Mesodermal cell (in vitro differentiated cells): Measurements from ENCODE around the gene DAZAP2. TPM values are rescaled to one million over a fixed set of nuclear protein-coding genes. Genes with fewer than 3 reads are reported as not detected.

ENCODE experiments used
- H3K27ac ChIP-seq: 2 replicates; pipeline ENCODE4 v1.7.0; 2013; ENCODE audit warnings: mild to moderate bottlenecking, low read depth, low read length, moderate library complexity; ENCODE audit not compliant: severe bottlenecking
- H3K36me3 ChIP-seq: 2 replicates; pipeline ENCODE4 v1.7.1; 2013; ENCODE audit warnings: mild to moderate bottlenecking, low read length, moderate library complexity; ENCODE audit not compliant: control insufficient read depth, insufficient read depth
- H3K4me1 ChIP-seq: one replicate; pipeline ENCODE4 v1.7.1; 2013; ENCODE audit warnings: mild to moderate bottlenecking, low read length; ENCODE audit not compliant: insufficient read depth, control insufficient read depth, poor library complexity, severe bottlenecking
- H3K4me3 ChIP-seq: 2 replicates; pipeline ENCODE4 v1.7.0; 2013; ENCODE audit warnings: low read length, control low read depth, mild to moderate bottlenecking; ENCODE audit not compliant: insufficient read depth, poor library complexity, severe bottlenecking; ENCODE audit errors: extremely low read depth
- H3K9me3 ChIP-seq: 2 replicates; pipeline ENCODE4 v1.7.1; 2013; ENCODE audit warnings: mild to moderate bottlenecking, low read length, moderate library complexity; ENCODE audit not compliant: control insufficient read depth
- WGBS, 2 experiments: methylation state at CpG; one replicate each; pipeline ENCODE4 v1.1.5; 2013; ENCODE audit warnings: missing lambda C conversion rate in 2 of 2; ENCODE audit not compliant: insufficient coverage in 2 of 2; 5-methylcytosine and 5-hydroxymethylcytosine counted together
- polyA plus RNA-seq, 2 experiments: library from polyadenylated mRNA; stranded (reverse); fragments of 50-300 nt; gene quantifications; one replicate each; pipeline ENCODE4 v1.2.3, GENCODE V29; 2013

The DAZAP2 gene, protein sequence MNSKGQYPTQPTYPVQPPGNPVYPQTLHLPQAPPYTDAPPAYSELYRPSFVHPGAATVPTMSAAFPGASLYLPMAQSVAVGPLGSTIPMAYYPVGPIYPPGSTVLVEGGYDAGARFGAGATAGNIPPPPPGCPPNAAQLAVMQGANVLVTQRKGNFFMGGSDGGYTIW
- 128 TPM for polyA plus RNA-seq (2013, experiment 1 of 2)
- 107 TPM for polyA plus RNA-seq (2013, experiment 2 of 2)

DNA sequence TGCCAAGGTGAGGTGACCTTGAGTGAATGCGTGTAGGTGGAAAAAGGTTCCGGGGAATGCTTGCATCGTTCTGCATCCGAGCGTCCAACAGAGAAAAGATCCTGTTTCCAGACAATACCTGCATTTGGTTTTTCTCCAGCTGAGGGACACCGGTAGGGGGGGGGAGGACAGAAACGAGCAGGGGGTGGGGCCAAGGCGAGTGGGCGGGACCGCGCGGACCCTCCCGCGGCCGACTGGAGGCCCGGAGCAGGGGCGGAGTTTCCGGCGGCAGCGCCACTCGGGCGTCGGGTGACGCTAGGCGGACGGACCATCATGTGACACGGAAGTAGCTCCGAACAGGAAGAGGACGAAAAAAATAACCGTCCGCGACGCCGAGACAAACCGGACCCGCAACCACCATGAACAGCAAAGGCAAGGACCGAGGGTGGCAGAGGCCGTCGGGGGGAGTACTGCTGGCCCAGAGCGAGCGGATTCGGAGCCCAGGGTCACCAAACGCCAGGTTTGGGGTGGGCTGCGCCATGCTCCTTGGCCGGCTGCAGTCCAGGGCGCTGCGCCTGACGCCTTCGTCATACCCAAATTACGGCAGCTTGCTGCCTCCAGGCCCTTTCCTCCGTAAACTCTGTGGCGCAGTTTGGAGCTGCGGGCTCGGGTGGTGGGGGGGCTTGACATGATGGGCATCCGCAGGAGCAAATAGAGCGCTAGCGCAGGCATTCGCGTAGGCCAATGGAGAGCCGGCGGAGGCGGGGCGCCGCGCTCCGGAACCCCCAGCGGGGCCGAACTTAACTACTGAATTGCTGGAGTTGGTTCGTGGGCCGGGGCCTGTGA is at the start of gene DAZAP2:
Gene DAZAP2 (plus strand): TSS at position 317 of the 825 bp plus-strand sequence. CDS start 82 bp downstream, at position 399.
- Histone ChIP-seq H3K36me3 (peaks cover 36% of the 10 kb centered on the region), H3K4me3 (peak within 1 kb of the TSS; percentile 83), H3K9me3 (no peaks in the 10 kb centered on the region), H3K27ac (peak within 1 kb of the TSS; percentile 98), H3K4me1 (peaks cover 3% of the 10 kb centered on the region)
- WGBS, 2 experiments: 0 to 1% methylated on average over 63 to 64 of the region's 70 CpGs

DNA sequence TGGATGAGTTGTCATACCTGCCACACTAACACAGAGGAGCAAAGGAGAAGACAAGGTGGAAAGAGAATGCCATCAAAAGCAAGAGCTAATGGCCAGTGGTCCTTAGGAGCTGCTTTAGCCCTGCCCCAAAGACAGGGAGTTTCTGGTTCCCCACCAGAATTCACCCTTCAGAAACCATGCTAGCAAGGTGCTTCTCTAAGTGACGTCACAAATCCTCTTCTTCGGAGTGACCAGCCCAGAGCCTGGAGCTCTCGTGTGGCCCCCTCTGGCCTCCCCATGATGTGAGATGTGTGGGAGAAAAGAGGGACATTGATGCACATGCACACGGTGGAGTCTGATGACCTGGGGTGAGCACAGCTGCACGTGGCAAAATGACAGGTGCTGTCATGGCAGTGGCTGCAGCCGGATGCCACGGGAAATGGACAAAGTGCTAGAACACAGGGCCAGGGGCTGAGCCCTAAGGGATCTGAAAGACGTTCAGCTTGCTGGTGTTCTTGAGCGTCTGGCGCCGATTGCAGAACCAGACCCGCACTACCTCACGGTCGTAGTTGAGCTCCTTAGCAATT is 48.8 kb upstream of the DAZAP2 start:
- H3K4me3 ChIP-seq: no peak overlapping the region
- H3K27ac ChIP-seq: no peak overlapping the region
- H3K9me3 ChIP-seq: no peaks in the 10 kb centered on the region
- H3K36me3 ChIP-seq: no peaks in the 10 kb centered on the region
- 90 to 95% methylated on average over 14 of the region's 14 CpGs for WGBS, 2 experiments
- no peaks in the 10 kb centered on the region for H3K4me1 ChIP-seq

DNA sequence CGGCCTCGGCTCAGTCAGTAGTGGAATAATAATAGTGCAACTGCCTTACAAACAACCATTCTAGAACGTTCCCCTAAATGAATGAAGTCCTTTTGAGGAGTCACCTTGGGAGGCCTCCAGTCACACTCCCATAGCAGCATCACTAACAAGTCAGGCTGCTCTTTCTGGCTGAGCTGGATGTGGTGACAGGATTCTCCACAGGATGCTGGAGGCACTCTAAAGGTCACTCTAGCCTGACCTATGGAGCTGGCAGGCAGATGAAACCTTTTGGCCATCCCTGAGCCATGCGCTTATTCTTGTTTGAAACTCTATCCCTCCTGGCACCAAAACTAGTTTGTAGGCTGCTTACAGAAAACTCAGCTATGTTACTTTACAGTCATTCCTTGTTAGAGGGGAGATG is 47.8 kb upstream of the DAZAP2 start:
- Histone ChIP-seq H3K4me1 (no peaks in the 10 kb centered on the region), H3K27ac (no peak overlapping the region), H3K36me3 (no peaks in the 10 kb centered on the region), H3K9me3 (no peaks in the 10 kb centered on the region), H3K4me3 (no peak overlapping the region)
- 94 to 100% methylated on average over 1 to 3 of the region's 4 CpGs for WGBS, 2 experiments

DNA sequence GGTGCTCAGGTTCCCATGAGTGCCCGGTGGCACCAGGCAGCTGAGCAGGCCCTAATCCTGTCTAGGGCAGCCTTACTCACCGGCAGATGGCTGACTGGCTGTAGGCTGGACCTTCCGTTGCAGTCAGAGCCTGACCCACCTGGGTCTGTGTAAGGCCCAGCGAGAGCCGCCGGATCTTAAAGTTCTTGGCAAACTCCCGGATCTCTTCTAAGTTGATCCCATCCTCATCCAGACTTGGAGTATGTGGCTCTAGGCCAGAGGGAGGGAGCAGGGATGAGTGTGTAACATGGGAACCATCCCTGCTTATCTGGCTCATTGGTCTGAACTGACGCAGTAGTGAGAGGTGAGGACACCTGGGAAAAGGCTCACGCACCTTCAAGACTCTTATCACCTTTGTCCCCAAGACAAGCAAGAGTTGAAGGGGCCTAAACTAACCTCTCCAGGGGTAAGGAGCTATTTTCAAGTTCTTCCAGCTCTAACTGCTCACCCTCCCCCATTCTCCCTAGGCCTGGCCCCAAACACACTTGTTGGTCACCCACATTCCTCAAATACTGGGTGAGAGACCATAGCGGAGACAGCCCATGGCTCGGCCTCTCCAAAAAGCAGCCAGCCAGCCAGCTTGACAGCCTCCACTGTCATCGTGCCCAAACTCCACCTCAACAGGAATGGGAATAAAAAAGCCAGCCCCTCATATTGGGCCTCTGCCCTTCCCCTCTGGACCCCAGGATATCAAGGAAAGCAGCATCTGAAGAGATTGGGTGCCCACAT is 46.9 kb upstream of the DAZAP2 start:
- no peaks in the 10 kb centered on the region for H3K4me1 ChIP-seq
- H3K36me3 ChIP-seq: no peaks in the 10 kb centered on the region
- no peak overlapping the region for H3K27ac ChIP-seq
- H3K9me3 ChIP-seq: no peaks in the 10 kb centered on the region
- WGBS, 2 experiments: 85 to 88% methylated on average over 4 to 10 of the region's 12 CpGs
- H3K4me3 ChIP-seq: no peak overlapping the region

DNA sequence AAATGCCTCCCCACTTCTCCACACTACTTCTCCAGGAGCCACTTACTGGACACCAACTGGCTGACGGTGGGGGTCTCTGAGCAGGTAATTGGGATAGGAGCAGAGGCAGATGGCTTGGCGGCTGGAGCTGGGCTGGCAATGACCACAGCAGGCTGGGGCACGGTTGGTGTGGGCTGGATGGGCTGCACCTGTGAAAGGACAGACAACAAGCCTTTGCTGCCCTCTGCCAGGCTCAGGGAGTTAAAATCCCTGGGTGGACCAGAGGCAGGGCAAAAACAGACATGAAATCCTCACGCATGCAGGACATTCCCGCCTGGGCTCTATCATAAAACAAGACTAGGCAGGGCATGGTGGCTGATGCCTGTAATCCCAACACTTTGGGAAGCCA is 46.3 kb upstream of the DAZAP2 start:
- no peak overlapping the region for H3K4me3 ChIP-seq
- no peaks in the 10 kb centered on the region for H3K9me3 ChIP-seq
- H3K36me3 ChIP-seq: no peaks in the 10 kb centered on the region
- no peak overlapping the region for H3K27ac ChIP-seq
- WGBS, 2 experiments: 93 to 95% methylated on average over 4 to 5 of the region's 5 CpGs
- no peaks in the 10 kb centered on the region for H3K4me1 ChIP-seq

DNA sequence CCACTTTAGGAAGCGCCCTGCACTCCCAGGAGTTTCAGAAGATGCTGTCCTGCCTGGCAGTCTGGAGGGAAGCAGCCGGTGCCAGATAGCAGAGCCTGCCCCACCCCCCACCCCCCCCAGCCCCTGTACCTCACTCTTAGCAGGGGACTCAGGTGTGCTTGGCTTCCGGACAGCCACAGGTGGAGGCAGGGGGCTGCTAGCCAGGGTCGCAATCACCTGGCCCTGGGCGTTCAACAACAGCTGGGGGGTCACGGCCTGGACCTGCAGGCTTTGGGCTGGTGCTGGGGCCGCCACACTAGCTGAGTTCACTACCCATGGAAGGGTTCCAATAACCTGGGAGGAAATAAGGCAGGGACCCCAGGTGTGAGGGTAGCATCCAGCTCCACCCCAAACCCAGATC is 42.8 kb upstream of the DAZAP2 start:
- Histone ChIP-seq H3K27ac (no peak overlapping the region), H3K9me3 (no peaks in the 10 kb centered on the region), H3K36me3 (no peaks in the 10 kb centered on the region), H3K4me3 (no peak overlapping the region), H3K4me1 (no peaks in the 10 kb centered on the region)
- WGBS, 2 experiments: 87 to 100% methylated on average over 4 to 7 of the region's 7 CpGs

DNA sequence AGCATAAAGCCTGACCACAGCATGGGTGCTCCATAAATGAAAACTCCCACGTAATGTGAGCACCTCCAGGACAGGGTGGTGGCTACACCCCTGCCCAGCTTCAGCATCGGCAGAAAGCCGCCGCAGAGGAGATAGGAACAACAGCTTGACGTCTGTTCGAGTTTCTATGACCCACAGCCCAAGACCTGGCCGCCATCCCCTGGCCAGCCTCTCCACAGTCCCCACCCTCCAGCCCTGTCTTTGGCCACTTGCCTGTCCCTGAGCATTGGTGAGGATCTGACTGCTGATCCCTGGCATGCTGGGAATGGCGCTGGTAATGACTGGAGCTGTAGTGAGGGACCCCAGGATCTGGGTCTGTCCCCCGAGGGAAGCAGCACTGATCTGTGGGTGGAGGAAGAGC is 42.1 kb upstream of the DAZAP2 start:
- H3K9me3 ChIP-seq: no peaks in the 10 kb centered on the region
- no peak overlapping the region for H3K27ac ChIP-seq
- H3K36me3 ChIP-seq: no peaks in the 10 kb centered on the region
- H3K4me1 ChIP-seq: no peaks in the 10 kb centered on the region
- 96 to 99% methylated on average over 7 to 9 of the region's 9 CpGs for WGBS, 2 experiments
- no peak overlapping the region for H3K4me3 ChIP-seq

DNA sequence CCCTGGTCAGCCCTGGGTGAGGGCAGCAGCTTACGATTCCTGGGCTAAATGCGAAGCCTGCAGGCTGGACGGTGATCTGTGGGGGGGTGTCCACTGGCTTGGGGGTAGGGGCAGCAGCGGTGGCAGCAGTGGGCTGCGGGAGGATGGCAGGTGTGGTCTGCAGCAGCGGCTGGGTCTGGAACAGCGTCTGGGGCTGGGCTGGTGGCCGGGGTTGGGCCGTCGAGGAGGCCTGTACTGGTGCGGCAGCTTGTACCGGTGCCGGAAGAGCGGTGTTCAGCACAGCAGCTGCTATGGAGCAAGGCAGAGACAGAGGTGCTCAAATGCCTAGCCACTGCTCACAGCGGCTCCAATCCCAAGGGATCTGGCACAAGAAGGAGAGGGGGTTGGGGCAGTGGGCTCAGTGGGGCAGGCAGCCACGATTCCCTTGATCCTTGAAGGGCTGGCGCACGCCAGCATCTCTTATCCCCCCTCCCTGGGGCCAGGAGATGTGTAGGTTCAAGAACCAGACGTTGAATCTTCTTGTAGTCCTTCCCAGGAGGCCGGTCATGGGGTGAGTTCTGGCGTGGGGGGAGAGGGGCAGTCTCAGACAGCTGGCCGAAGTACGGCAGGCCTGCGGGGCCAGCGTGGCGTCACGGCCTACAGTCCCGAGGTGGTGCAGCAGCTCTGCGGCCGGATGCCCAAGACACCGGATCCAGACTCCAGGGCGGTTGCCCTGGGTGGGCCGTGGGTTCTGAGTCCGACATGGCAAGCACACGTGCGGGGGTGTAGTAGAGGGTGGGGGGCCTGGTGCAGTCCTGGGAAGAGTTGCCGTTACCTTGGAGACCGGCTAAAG is 40.7 kb upstream of the DAZAP2 start:
- H3K9me3 ChIP-seq: no peaks in the 10 kb centered on the region
- H3K27ac ChIP-seq: no peak overlapping the region
- WGBS, 2 experiments: 93 to 95% methylated on average over 27 to 37 of the region's 38 CpGs
- no peak overlapping the region for H3K4me3 ChIP-seq
- H3K36me3 ChIP-seq: no peaks in the 10 kb centered on the region
- H3K4me1 ChIP-seq: no peaks in the 10 kb centered on the region

DNA sequence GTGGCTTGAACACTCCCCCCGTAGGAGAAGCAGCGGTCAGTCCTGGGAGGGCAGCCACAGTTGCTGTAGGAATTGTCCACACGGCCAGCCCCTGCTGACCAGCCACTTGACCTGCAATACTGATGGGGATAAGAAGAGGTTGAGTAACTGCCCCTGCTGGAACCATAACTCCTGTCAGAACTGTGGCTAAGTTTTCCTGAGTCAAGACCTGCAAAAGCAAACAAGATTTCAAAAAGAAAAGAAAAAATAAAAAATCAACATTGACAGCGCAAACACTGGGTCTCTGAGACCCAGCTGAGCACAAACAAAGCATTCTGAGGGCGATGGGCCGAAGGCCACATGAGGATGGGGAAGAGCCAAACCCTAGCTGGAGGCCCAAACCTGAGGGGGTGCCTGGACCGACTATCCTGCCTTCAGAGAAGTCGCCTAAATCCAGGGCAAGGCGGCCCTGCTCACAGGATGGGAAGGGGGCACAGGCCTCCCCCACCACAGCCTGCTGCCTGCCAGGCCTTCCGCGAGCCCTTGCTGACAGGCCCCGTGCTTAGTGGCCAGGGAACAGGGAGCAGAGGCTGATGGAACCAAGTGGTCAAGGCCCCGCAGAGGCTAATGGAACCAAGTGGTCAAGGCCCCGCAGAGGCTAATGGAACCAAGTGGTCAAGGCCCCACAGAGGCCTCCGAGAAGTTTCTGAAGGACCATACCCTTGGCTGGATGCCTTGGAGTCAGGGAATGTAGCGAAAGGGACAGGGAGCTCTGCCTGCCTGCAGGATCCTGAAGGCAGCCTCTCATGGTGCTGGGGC is 39.9 kb upstream of the DAZAP2 start:
- H3K27ac ChIP-seq: no peak overlapping the region
- WGBS, 2 experiments: 91% methylated on average over 13 to 15 of the region's 16 CpGs
- H3K4me1 ChIP-seq: no peaks in the 10 kb centered on the region
- H3K36me3 ChIP-seq: no peaks in the 10 kb centered on the region
- H3K9me3 ChIP-seq: no peaks in the 10 kb centered on the region
- no peak overlapping the region for H3K4me3 ChIP-seq
